DND-41 (cell line): ENCODE data around the gene KDM1B.

Experiments
- CTCF ChIP-seq: IDR thresholded peaks from 2 replicates; pipeline ENCODE4 v1.5.1; 2012; ENCODE audit warnings: borderline replicate concordance, low read length, moderate library complexity, mild to moderate bottlenecking; ENCODE audit not compliant: poor library complexity, severe bottlenecking; ENCODE audit errors: extremely low read depth
- EZH2 ChIP-seq: IDR thresholded peaks from 3 replicates; pipeline ENCODE4 v1.6.1; 2012; ENCODE audit warnings: borderline replicate concordance, low read depth, mild to moderate bottlenecking, moderate library complexity, low read length, inconsistent platforms; ENCODE audit not compliant: severe bottlenecking

- no peak for TF ChIP-seq EZH2
- TF ChIP-seq CTCF: no peak
Observed at GRCh38 chr6:18244251-18244650, 89.0 kb downstream of the KDM1B start.
